HEK293T (cell line): ENCODE data around the gene VAMP3.

Experiments
- CTCF ChIA-PET: fragments of 350-600 bp; formaldehyde crosslinking; extraction: SDS; loops from one replicate; lab custom pipeline; 2021; ENCODE audit warnings: antibody characterized with exemption, inconsistent platforms; lab: Yijun Ruan, JAX
- POLR2A ChIA-PET: fragments of 350-600 bp; formaldehyde crosslinking; extraction: SDS; loops from one replicate; lab custom pipeline; 2020; ENCODE audit warnings: antibody characterized with exemption, inconsistent platforms; lab: Yijun Ruan, JAX
- DNase-seq: peaks from one replicate; pipeline ENCODE4 v3.0.0; 2012; ENCODE audit warnings: mixed read lengths; ENCODE audit errors: extremely low spot score
- ARNT ChIP-seq: fragments of 450-650 bp; IDR thresholded peaks from 2 replicates; pipeline ENCODE4 v1.6.1; 2017; ENCODE audit warnings: mild to moderate bottlenecking
- BHLHE40 ChIP-seq: fragments of 450-650 bp; IDR thresholded peaks from 2 replicates; pipeline ENCODE4 v1.6.1; 2016; ENCODE audit warnings: mild to moderate bottlenecking, moderate library complexity, borderline replicate concordance
- CTBP1 ChIP-seq: fragments of 450-650 bp; IDR thresholded peaks from 2 replicates; pipeline ENCODE4 v1.6.1; 2016; ENCODE audit warnings: borderline replicate concordance
- ELF4 ChIP-seq: fragments of 450-650 bp; IDR thresholded peaks from 2 replicates; pipeline ENCODE4 v1.6.1; 2017; ENCODE audit warnings: antibody characterized with exemption
- FOXA1 ChIP-seq: fragments of 450-650 bp; IDR thresholded peaks from 2 replicates; pipeline ENCODE4 v1.6.1; 2016; ENCODE audit warnings: mild to moderate bottlenecking
- FOXK2 ChIP-seq: fragments of 450-650 bp; IDR thresholded peaks from 2 replicates; pipeline ENCODE4 v1.6.1; 2016; ENCODE audit warnings: mild to moderate bottlenecking
- FOXM1 ChIP-seq: fragments of 450-650 bp; IDR thresholded peaks from 2 replicates; pipeline ENCODE4 v1.6.1; 2017; ENCODE audit warnings: mild to moderate bottlenecking, borderline replicate concordance
- HDGF ChIP-seq: fragments of 450-650 bp; IDR thresholded peaks from 2 replicates; pipeline ENCODE4 v1.6.1; 2017; ENCODE audit warnings: antibody characterized with exemption, borderline replicate concordance
- L3MBTL2 ChIP-seq: fragments of 450-650 bp; conservative IDR thresholded peaks from 2 replicates; pipeline ENCODE4 v1.6.1; 2016; ENCODE audit warnings: mild to moderate bottlenecking
- LEF1 ChIP-seq: fragments of 450-650 bp; IDR thresholded peaks from 2 replicates; pipeline ENCODE4 v1.6.1; 2017; ENCODE audit warnings: mild to moderate bottlenecking, borderline replicate concordance
- NFRKB ChIP-seq: fragments of 450-650 bp; IDR thresholded peaks from 2 replicates; pipeline ENCODE4 v1.6.1; 2016; ENCODE audit warnings: mild to moderate bottlenecking, moderate library complexity
- PKNOX1 ChIP-seq: fragments of 450-650 bp; IDR thresholded peaks from 2 replicates; pipeline ENCODE4 v1.6.1; 2016
- SP1 ChIP-seq: fragments of 450-650 bp; IDR thresholded peaks from 2 replicates; pipeline ENCODE4 v1.6.1; 2017
- SUZ12 ChIP-seq: fragments of 450-650 bp; IDR thresholded peaks from 2 replicates; pipeline ENCODE4 v1.6.1; 2016; ENCODE audit warnings: mild to moderate bottlenecking
- TARDBP ChIP-seq: fragments of 450-650 bp; IDR thresholded peaks from 2 replicates; pipeline ENCODE4 v1.6.1; 2016
- ZNF384 ChIP-seq: fragments of 450-650 bp; IDR thresholded peaks from 2 replicates; pipeline ENCODE4 v1.6.1; 2016

The VAMP3 gene

DNA sequence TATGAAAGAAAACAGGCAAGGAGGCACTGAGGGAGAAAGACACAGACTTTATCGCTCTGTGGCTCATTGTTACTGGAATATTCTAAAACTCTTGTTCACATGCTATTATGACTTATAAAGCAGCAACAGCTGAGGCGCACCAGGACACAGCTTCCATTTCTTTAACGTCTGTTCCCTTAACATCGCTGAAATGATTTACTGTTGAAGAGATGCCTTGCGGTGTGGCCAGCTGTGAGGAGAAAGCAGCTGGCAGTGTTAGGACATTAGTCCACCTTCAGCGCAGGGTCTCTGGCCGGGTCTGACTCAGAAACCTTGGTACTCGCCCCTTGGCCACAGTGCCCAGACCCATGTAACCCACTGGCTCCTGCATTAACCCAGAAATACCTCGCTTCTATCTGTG lies 9.9 kb downstream of the VAMP3 start:
- CTCF ChIA-PET, result no interaction called here
- no peak for DNase-seq
- no peak for TF ChIP-seq HDGF
- no peak for TF ChIP-seq PKNOX1
- TF ChIP-seq SP1, result no peak
- TF ChIP-seq BHLHE40, result no peak
- TF ChIP-seq CTBP1, result no peak
- TF ChIP-seq FOXA1, result no peak
- TF ChIP-seq SUZ12, result no peak
- no peak for TF ChIP-seq L3MBTL2
- TF ChIP-seq LEF1, result no peak
- no peak for TF ChIP-seq ZNF384
- no peak for TF ChIP-seq TARDBP
- no peak for TF ChIP-seq NFRKB
- no peak for TF ChIP-seq FOXM1
- TF ChIP-seq ARNT, result no peak
- POLR2A ChIA-PET, result interaction anchor here (3.0 kb wide), 1 partner anchor 10 kb away, joined by 12 read pairs; the partner anchor contains the start of gene VAMP3

DNA sequence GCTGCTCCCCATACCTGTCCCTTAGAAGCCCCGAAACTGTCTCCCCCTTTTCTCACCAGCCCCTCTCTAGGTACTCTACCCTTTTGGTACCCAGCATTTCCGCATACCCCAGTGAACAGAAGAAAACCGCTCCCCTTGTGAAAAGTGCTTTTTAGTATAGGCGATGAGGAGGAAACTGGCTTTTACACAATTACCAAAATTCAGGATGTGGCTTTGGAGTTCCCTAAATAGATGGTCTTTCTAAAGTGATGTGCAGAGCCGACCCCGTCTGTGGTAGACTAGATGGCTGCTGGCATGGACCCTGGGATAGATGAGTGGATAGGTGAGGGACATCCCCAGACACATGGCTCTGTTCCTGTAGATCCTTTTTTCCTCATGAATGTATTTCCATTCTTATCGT lies 10.4 kb downstream of the VAMP3 start:
- CTCF ChIA-PET, result no interaction called here
- TF ChIP-seq CTBP1 (no peak), BHLHE40 (no peak)

DNA sequence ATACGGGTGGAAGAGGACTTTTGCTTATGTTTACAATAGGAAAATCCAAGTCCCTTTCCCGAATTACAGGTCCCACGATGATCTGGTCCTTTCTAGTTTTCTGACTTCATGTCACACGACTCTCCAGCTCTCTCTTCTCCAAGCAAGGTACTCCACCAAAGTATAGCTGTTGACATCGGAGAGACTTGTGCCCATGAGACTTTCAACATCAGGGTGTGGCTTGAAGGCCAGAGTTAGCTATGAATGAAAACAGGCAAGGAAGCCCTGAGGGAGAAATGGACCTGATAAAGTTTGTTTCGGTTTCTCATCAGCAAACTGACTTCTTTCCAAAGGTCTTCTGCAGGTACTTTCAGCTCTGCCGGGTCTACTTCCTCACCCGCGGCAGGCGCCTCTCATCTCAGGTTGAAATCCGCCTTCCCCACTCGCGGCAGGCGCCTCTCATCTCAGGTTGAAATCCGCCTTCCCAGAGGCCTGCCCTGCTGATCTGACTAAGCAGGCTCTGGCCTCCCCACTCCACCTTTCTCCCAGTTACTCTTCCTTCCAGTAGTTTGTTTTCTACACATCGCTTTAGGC lies 10.9 kb downstream of the VAMP3 start:
- TF ChIP-seq TARDBP (no peak), ELF4 (no peak), ZNF384 (no peak), FOXK2 (no peak), NFRKB (no peak), SP1 (no peak), FOXA1 (no peak), SUZ12 (no peak), ARNT (no peak), LEF1 (no peak)
- ChIA-PET POLR2A (interaction anchor here (3.0 kb wide), 1 partner anchor 11 kb away, joined by 12 read pairs; the partner anchor contains the start of gene VAMP3), CTCF (interaction anchor here (0.6 kb wide), 1 partner anchor 557 kb away, joined by 3 read pairs; no protein-coding TSS in a partner anchor)
- DNase-seq, result no peak

More for the DNA sequence above, 10.4 kb downstream of the VAMP3 start:
- DNase-seq, result no peak
- POLR2A ChIA-PET, result interaction anchor here (3.0 kb wide), 1 partner anchor 10 kb away, joined by 12 read pairs; the partner anchor contains the start of gene VAMP3

DNA sequence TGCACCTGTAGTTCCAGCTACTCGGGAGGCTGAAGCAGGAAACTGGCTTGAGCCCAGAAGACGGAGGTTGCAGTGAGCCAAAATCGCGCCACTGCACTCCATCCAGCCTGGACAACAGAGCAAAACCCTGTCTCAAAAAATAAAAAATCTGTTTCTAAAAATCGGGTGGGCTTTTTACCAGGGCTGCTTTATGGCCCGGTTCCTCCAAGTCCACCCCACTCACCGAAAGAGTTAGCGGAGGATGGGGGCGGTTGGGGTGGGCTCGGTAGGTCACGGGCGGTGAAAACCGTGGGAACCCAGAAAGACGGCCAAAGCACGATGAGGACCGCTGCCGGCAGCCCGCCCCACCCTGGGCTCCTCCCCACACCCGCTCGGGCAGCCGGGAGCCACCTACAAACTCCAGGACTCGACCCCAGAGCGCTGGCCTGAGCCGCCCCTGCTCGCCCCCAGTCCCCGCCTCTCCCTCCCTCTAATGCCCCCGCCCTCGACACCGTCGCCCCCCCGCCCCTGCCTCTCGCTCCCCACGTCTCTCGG lies 12.1 kb downstream of the VAMP3 start:
- TF ChIP-seq LEF1 (no peak), ARNT (no peak), PKNOX1 (no peak), ZNF384 (no peak), L3MBTL2 (no peak), FOXK2 (no peak), NFRKB (no peak), FOXA1 (no peak), ELF4 (no peak)
- CTCF ChIA-PET, result interaction anchor here (0.6 kb wide), 1 partner anchor 25 kb away, joined by 4 read pairs; no protein-coding TSS in a partner anchor

GRCh38 chr1:7783826-7784491 lies 12.9 kb downstream of the VAMP3 start, which contains the start of gene PER3:
Gene PER3 (plus strand): TSS chr1:7784291. CDS start chr1:7784878, 587 bp downstream.
- TF ChIP-seq LEF1 (no peak), SUZ12 (no peak), FOXM1 (peak; percentile 5; the same call in 1 of the 2 replicates), NFRKB (no peak), PKNOX1 (peak; percentile 98), FOXK2 (no peak), BHLHE40 (no peak), TARDBP (no peak), ARNT (0 out of 2 replicates have a peak, but pooled peaks have one; percentile 32)
- ChIA-PET POLR2A (no interaction called here), CTCF (interaction anchor here (0.6 kb wide), 2 partner anchors 24 to 31 kb away, joined by 3 to 4 read pairs; no protein-coding TSS in a partner anchor)
- DNase-seq, result peak; percentile 94

More for the DNA sequence above, 12.1 kb downstream of the VAMP3 start:
- POLR2A ChIA-PET, result no interaction called here
- peak; percentile 53 for DNase-seq

DNA sequence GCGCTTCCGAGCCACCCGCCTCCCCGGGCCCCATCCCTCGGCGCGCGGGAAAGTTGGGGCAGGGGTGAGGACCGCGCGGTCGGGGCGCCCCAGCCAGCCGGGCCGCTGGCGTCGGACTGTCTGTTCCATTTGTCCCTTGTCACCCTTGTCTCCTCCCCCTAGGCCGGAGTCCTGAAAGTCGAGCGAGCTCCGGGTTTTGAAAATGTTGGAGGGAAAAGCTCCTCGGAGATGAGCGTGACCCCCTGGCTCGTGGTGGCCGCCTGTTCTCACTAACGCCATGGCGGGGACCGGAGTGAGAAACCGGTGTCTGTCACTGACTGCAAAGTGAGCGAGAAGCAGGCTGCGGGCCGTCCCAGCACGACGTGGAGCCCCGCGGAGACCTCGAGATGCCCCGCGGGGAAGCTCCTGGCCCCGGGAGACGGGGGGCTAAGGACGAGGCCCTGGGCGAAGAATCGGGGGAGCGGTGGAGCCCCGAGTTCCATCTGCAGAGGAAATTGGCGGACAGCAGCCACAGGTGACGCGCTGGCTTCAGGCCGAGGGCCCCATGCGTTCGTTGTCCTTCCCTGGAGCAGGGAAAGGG lies 13.5 kb downstream of the VAMP3 start:
- DNase-seq, result no peak
- CTCF ChIA-PET, result interaction anchor here (0.6 to 1.2 kb wide), 2 partner anchors 31 to 116 kb away, joined by 3 read pairs; no protein-coding TSS in a partner anchor
- POLR2A ChIA-PET, result no interaction called here
- TF ChIP-seq FOXA1 (no peak), PKNOX1 (no peak), SUZ12 (no peak), LEF1 (no peak), ZNF384 (no peak), TARDBP (no peak), ELF4 (no peak), ARNT (no peak), FOXM1 (no peak), CTBP1 (no peak), HDGF (no peak), SP1 (no peak), BHLHE40 (no peak), FOXK2 (no peak)
